ENCODE measurements around the gene CLCN1. TPM values are rescaled to one million over a fixed set of nuclear protein-coding genes. Genes with fewer than 3 reads are reported as not detected.

The CLCN1 gene
- total RNA-seq, 1 experiment from 2014 or later: 0.13 TPM

DNA sequence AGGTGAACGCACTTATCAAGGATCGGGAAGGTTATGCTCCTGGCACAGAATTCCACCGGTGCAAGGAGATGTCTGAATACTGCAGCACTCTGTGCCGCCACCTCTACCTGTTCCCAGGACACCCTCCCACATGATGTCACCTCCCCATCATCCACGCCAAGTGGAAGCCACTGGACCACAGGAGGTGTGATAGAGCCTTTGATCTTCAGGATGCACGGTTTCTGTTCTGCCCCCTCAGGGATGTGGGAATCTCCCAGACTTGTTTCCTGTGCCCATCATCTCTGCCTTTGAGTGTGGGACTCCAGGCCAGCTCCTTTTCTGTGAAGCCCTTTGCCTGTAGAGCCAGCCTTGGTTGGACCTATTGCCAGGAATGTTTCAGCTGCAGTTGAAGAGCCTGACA lies 11.0 kb upstream of the CLCN1 start:
- peaks cover 64 to 89% (median 87%) of the 10 kb centered on the region in 3 experiments for H3K36me3 Mint-ChIP-seq (ENCODE audit: insufficient read depth in 1 of 3, low read depth in 3 of 3)

More for the DNA sequence above, 11.0 kb upstream of the CLCN1 start:
- Histone ChIP-seq H4K8ac (replicated peaks; ENCODE audit: insufficient read length, low read depth, low read length) (no peak overlapping the region), H2AFZ (ENCODE audit: low read length) (no peak overlapping the region), H4K91ac (ENCODE audit: insufficient read length, low read depth, low read length) (no peak overlapping the region), H3T11ph (ENCODE audit: low read length) (no peak overlapping the region), H3K9me3 (ENCODE audit: control insufficient read depth, low read depth, low read length) (no peaks in the 10 kb centered on the region), H4K20me1 (ENCODE audit: control insufficient read depth, insufficient read depth, insufficient read length) (no peaks in the 10 kb centered on the region), H2BK12ac (ENCODE audit: insufficient read length, low read depth, low read length) (no peak overlapping the region), H2AK5ac (ENCODE audit: insufficient read length, low read length) (no peak overlapping the region), H3K4me1 (ENCODE audit: insufficient read depth, low read length) (no peaks in the 10 kb centered on the region), H3K23ac (ENCODE audit: insufficient read length, low read depth, low read length) (no peak overlapping the region), H2BK15ac (ENCODE audit: low read depth, low read length) (no peak overlapping the region), H3K79me1 (ENCODE audit: insufficient read depth, low read depth, low read length, poor library complexity, severe bottlenecking) (no peaks in the 10 kb centered on the region), H3K27ac (ENCODE audit: insufficient read length, low read depth, low read length) (no peak overlapping the region), H3K4ac (ENCODE audit: low read depth, low read length) (no peak overlapping the region), H3K23me2 (ENCODE audit: insufficient read length, low read depth, low read length, poor library complexity, severe bottlenecking) (no peaks in the 10 kb centered on the region), H3K14ac (ENCODE audit: insufficient read depth, low read length) (no peak overlapping the region), H2BK20ac (ENCODE audit: low read depth, low read length, poor library complexity, severe bottlenecking) (no peak overlapping the region), H3K4me2 (ENCODE audit: insufficient read depth, insufficient read length, low read length) (no peak overlapping the region), H2BK120ac (ENCODE audit: low read depth, low read length, poor library complexity, severe bottlenecking) (no peak overlapping the region), H3K18ac (ENCODE audit: insufficient read length, low read depth, low read length) (no peak overlapping the region), H2BK5ac (ENCODE audit: insufficient read length, low read length) (no peak overlapping the region), H3K79me2 (ENCODE audit: insufficient read depth, low read length) (no peaks in the 10 kb centered on the region), H3K56ac (ENCODE audit: insufficient read length, low read depth, low read length) (no peak overlapping the region), H3K9ac (ENCODE audit: extremely low read depth, insufficient read length, low read length) (no peak overlapping the region), H3K27me3 (ENCODE audit: insufficient read depth, low read length) (no peaks in the 10 kb centered on the region), H4K5ac (ENCODE audit: insufficient read length, low read depth, low read length) (no peak overlapping the region)
- TF ChIP-seq, protein P1, sequence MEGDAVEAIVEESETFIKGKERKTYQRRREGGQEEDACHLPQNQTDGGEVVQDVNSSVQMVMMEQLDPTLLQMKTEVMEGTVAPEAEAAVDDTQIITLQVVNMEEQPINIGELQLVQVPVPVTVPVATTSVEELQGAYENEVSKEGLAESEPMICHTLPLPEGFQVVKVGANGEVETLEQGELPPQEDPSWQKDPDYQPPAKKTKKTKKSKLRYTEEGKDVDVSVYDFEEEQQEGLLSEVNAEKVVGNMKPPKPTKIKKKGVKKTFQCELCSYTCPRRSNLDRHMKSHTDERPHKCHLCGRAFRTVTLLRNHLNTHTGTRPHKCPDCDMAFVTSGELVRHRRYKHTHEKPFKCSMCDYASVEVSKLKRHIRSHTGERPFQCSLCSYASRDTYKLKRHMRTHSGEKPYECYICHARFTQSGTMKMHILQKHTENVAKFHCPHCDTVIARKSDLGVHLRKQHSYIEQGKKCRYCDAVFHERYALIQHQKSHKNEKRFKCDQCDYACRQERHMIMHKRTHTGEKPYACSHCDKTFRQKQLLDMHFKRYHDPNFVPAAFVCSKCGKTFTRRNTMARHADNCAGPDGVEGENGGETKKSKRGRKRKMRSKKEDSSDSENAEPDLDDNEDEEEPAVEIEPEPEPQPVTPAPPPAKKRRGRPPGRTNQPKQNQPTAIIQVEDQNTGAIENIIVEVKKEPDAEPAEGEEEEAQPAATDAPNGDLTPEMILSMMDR (conservative IDR thresholded peaks at IDR 0.05): no peak
- no peak for DNase-seq
- no CpG with 5 or more reads among the region's 6 CpGs for WGBS (ENCODE audit: extremely low coverage, insufficient read length, low lambda C conversion rate)
- Mint-ChIP-seq H3K4me1 (no peaks in the 10 kb centered on the region), H3K9me3 (no peaks in the 10 kb centered on the region), H3K4me3 (no peak overlapping the region), H3K27me3 (ENCODE audit: low read depth) (no peaks in the 10 kb centered on the region; the same call in 1 of the 2 replicates), H3K27ac (no peak overlapping the region)
